Posterior vena cava (tissue), 2 donors: Measurements from ENCODE around the gene C16orf82. TPM values are rescaled to one million over a fixed set of nuclear protein-coding genes. Genes with fewer than 3 reads are reported as not detected.

ENCODE experiments used
- DNase-seq: peaks from one replicate; pipeline ENCODE4 v3.0.0-alpha.2; 2020; ENCODE audit warnings: low spot score
- intact Hi-C, 2 donors: fragments of 100-400 bp; cut with DNase I; formaldehyde crosslinking; loops; one replicate each; pipeline versions ENCODE4 v1.14.1 to v1.14.2; 2022 to 2023
- total RNA-seq, 2 donors: library from RNA; stranded (reverse); fragmentation: NEBNext Ultra II Directional; extraction: Animal tissue kit (Norgen Biotek cat#: 25700); gene quantifications; one replicate each; pipeline ENCODE4 v1.2.1, GENCODE V29; 2021
- donor health status: DM: yes; HTN: yes; CAD: no.
- donor health status: DM: yes; HTN: yes; CAD: no.

Gene C16orf82
- total RNA-seq, 2 donors from 2014 or later = not detected

- intact Hi-C loops = no loop called here
- no peak for DNase-seq
Observed at GRCh38 chr16:27114006-27114405, 47.3 kb downstream of the C16orf82 start.

GRCh38 chr16:27118526-27118925, 51.8 kb downstream of the C16orf82 start:
- intact Hi-C loops = loop anchor here in 1 of 2 donors (5.0 kb wide), 1 partner anchor 291 kb away; no protein-coding TSS in a partner anchor
- DNase-seq = no peak

Other genes with a start within 250 kb of the C16orf82 start
- gene KDM8, start 136.6 kb downstream of the C16orf82 start, total RNA-seq = 1 to 10 TPM; 4.4 to 4.6 TPM
- gene NSMCE1, start 201.8 kb downstream of the C16orf82 start, total RNA-seq = 10 to 100 TPM; 45.3 to 52.0 TPM
- 100 to 1,000 TPM in 1 of 2 donors, 10 to 100 TPM in 1; 99.2 to 112 TPM for gene IL4R, start 247.0 kb downstream of the C16orf82 start, total RNA-seq